GM18520 (cell line): ENCODE measurements around the gene CHST6.
"Not testable (repeated sequence)": the region's sequence is repeated elsewhere in the genome, so short reads cannot be mapped to it uniquely, and the experiment has no call there.

Experiments used
- ATAC-seq: cut with Tn5 transposase; IDR thresholded peaks from one replicate; pipeline ENCODE4 v1.9.1; 2021; ENCODE audit not compliant: unreplicated experiment

Gene CHST6

GRCh38 chr16:75503801-75504200 is 8.6 kb upstream of the CHST6 start:
- ATAC-seq: no peak

GRCh38 chr16:75502916-75503605 is 7.8 kb upstream of the CHST6 start:
- ATAC-seq: no peak

GRCh38 chr16:75501820-75502219 is 6.6 kb upstream of the CHST6 start:
- ATAC-seq: not testable (repeated sequence)

GRCh38 chr16:75501359-75501758 is 6.1 kb upstream of the CHST6 start:
- no peak for ATAC-seq

- ATAC-seq: not testable (repeated sequence)
Measured at GRCh38 chr16:75498605-75499322, 3.5 kb upstream of the CHST6 start.

GRCh38 chr16:75497558-75497957 is 2.3 kb upstream of the CHST6 start:
- ATAC-seq: no peak

- no peak for ATAC-seq
Measured at GRCh38 chr16:75494661-75495075, 573 bp downstream of the CHST6 start.

- ATAC-seq: no peak
Measured at GRCh38 chr16:75494184-75494583, 1.1 kb downstream of the CHST6 start.

GRCh38 chr16:75491876-75492275 is 3.4 kb downstream of the CHST6 start:
- ATAC-seq: no peak

GRCh38 chr16:75488322-75488721 is 6.9 kb downstream of the CHST6 start:
- ATAC-seq: no peak

- peak; percentile 80 for ATAC-seq
Measured at GRCh38 chr16:75486676-75487313, 8.4 kb downstream of the CHST6 start.

GRCh38 chr16:75486014-75486675 is 9.1 kb downstream of the CHST6 start:
- ATAC-seq: no peak

- no peak for ATAC-seq
Measured at GRCh38 chr16:75485230-75486013, 9.8 kb downstream of the CHST6 start.

GRCh38 chr16:75483222-75483621 is 12.0 kb downstream of the CHST6 start:
- no peak for ATAC-seq

GRCh38 chr16:75482434-75483205 is 12.6 kb downstream of the CHST6 start:
- ATAC-seq: no peak

- ATAC-seq: no peak
Measured at GRCh38 chr16:75481475-75481874, 13.8 kb downstream of the CHST6 start.

GRCh38 chr16:75479421-75479990 is 15.7 kb downstream of the CHST6 start:
- no peak for ATAC-seq

GRCh38 chr16:75478480-75479345 is 16.5 kb downstream of the CHST6 start:
- ATAC-seq: no peak
